Coronary artery (tissue), 2 donors: ENCODE measurements around the gene PLEKHA7.

Source experiments
- DNase-seq: peaks from one replicate; pipeline ENCODE4 v3.0.0-alpha.2; 2017; ENCODE audit warnings: low spot score
- H3K27ac ChIP-seq, 2 donors: fragments of 200-600 bp; sonication (generic); one replicate each; pipeline ENCODE4 v1.5.1; 2016 to 2019
- H3K4me3 ChIP-seq: fragments of 200-600 bp; sonication (generic); 2 replicates; pipeline ENCODE4 v1.5.1; 2016; ENCODE audit warnings: mild to moderate bottlenecking, moderate library complexity
- TF ChIP-seq, protein P1 (sequence below): fragments of 200-600 bp; sonication (generic); IDR thresholded peaks from one replicate; pipeline ENCODE4 v1.5.1; 2019; ENCODE audit warnings: antibody characterized with exemption

Gene PLEKHA7

DNA sequence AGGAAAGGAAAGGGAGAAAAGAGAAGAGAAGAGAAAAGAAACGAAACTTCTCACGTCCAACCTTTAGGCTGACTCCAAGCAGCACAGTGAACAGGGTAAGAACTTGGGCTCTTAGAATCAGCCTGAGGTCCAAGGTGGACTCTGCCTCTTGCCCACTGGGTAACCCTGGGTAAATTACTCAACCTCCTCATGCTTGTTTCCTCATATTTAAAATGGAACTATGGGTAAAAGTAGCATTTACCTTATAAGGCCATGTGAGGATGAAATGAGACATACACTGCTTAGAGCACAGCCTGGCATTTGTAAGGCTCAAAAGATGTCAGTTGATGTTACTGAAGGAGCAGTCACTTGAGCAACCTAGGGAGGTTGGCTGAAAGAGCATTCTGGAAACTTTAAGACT, 167.9 kb downstream of the PLEKHA7 start:
- TF ChIP-seq, protein P1, sequence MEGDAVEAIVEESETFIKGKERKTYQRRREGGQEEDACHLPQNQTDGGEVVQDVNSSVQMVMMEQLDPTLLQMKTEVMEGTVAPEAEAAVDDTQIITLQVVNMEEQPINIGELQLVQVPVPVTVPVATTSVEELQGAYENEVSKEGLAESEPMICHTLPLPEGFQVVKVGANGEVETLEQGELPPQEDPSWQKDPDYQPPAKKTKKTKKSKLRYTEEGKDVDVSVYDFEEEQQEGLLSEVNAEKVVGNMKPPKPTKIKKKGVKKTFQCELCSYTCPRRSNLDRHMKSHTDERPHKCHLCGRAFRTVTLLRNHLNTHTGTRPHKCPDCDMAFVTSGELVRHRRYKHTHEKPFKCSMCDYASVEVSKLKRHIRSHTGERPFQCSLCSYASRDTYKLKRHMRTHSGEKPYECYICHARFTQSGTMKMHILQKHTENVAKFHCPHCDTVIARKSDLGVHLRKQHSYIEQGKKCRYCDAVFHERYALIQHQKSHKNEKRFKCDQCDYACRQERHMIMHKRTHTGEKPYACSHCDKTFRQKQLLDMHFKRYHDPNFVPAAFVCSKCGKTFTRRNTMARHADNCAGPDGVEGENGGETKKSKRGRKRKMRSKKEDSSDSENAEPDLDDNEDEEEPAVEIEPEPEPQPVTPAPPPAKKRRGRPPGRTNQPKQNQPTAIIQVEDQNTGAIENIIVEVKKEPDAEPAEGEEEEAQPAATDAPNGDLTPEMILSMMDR = no peak
- DNase-seq = no peak
- H3K27ac ChIP-seq = no peak overlapping the region

DNA sequence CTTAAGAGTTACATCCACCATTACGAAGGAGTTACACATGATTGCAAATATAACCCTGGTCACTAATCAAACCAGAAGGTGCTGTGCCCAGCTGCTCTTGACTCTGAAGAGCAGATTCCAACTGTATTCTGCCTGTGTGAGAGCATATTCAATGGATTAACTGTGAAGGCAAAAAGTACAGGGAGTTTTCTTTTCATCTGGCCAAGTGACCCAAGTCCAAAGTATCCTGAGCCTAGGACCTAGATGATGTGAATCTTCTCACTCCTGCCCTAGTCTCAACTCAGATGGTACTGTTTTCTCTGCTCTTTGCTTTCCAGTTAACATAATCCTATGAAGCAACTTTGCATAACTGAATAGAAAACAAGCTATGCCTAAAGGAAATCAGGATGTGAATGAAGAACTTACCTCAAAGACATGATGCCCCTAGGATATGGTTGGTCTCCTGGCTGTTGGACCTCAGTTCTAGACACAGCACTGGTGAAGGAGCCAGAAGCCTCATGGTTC, 169.9 kb downstream of the PLEKHA7 start:
- TF ChIP-seq, protein P1 = no peak
- DNase-seq = no peak
- Histone ChIP-seq H3K27ac (no peak overlapping the region), H3K4me3 (no peak overlapping the region)

More for the DNA sequence above, 167.9 kb downstream of the PLEKHA7 start:
- H3K4me3 ChIP-seq = no peak overlapping the region

DNA sequence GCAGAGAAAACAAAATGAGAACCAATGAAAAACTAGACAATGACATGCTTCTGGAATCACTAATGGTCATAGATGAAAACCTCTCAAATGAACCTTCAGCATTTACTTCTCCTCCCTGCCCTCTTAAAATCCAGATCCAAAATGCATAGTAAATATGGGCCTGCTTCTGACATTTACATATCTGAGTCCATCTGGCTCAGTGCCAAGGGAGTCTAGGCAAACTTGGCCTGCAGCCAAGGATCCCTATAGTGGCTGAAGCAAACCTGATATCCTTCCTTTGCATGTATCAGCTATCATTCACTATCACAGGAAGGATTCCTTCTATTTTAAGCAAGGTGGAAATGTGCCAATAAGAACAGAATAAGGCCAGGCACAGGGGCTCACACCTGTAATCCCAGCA, 170.9 kb downstream of the PLEKHA7 start:
- DNase-seq = no peak
- TF ChIP-seq, protein P1 = no peak
- Histone ChIP-seq H3K4me3 (no peak overlapping the region), H3K27ac (no peak overlapping the region)

DNA sequence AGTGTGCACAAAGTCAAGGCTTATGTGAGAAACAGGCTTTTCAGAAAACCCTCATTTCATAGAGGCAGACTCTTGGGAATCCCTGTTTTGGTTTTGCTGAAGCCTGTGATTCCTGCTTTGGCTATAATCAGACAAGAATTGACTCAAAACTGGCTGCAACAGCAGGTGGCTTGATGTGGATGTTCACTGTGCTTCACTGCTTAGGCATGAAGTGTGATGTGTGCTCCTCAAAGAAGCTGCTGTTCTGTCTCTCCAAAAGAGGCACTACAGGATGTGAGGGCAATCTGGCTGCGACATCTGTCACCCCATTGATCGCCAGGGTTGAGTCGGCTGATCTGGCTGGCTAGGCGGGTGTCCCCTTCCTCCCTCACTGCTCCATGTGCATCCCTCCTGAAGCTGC, 172.2 kb downstream of the PLEKHA7 start:
- Histone ChIP-seq H3K27ac (no peak overlapping the region), H3K4me3 (no peak overlapping the region)
- no peak for DNase-seq
- TF ChIP-seq, protein P1 = no peak

DNA sequence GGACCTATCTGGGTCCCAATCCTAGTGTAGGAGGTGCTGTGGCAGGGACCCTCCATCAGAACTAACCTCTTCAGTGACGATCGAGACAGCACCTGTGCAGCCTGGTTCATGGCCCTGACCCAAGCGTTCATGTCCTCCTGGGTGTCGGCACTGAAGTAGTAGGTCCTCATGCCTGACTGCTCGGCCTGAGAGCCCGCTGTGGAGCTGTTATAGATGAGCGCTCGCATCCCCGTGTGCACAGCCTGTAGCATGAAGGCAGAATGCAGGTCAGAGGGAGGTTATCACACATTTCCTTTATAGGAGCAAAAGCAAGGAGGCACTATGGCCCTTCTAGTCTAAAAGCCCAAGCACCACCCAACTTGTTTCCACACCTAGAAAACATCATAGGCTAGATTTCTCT, 172.7 kb downstream of the PLEKHA7 start:
- Histone ChIP-seq H3K4me3 (no peak overlapping the region), H3K27ac (no peak overlapping the region)
- TF ChIP-seq, protein P1 = no peak
- DNase-seq = no peak

DNA sequence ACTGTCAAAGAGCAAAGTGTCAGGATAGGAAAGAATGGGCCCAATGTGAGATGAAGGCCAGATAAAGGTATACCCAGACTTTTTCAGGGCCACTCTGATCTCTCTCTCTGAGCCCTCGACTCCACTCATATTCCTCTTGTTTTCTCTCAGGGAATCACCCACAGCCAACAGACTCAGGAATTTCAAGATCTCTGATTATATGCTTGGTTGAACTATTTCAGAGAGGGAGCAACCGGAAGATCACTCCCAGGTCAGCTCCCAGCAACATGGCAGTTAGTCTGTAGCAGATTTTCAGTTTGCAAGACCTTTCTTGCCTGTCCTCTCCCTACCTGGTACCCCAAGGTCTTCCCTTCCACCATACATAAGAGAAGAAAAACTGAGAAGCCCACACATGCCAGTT, 173.3 kb downstream of the PLEKHA7 start:
- DNase-seq = no peak
- Histone ChIP-seq H3K27ac (no peak overlapping the region), H3K4me3 (no peak overlapping the region)
- TF ChIP-seq, protein P1 = no peak

DNA sequence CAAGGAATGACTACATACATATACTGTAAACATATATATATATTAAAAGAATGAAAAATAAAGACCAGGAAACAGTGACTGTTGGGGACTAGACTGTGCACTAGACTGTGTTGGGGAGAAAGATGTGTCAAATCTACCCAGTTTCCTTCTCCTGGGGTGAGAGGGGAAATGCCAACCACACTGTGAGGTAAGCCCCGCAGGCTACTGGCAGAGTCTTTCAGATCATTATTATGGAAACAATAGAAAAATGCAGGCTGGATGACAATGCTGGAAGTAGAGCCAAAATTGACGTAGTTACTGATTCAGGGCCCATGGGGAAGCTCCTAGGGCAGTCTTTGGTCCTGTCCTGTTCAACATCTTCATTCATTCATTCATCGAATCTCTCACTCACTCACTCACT, 174.4 kb downstream of the PLEKHA7 start:
- TF ChIP-seq, protein P1 = no peak
- H3K27ac ChIP-seq = no peak overlapping the region
- H3K4me3 ChIP-seq = no peak overlapping the region
- DNase-seq = no peak
